SK-N-SH treated with all-trans-retinoic acid at 6 μM for 48 hours (cell line): ENCODE data around the gene ADD1.

Experiments used
- ATAC-seq: fragments of 200-7000 bp; cut with Tn5 transposase; 3 replicates; pipeline ENCODE4 v1.9.1; 2020; ENCODE audit warnings: mild to moderate bottlenecking, moderate library complexity
- ARNTL ChIP-seq: fragments of 450-650 bp; formaldehyde crosslinking; IDR thresholded peaks from 2 replicates; pipeline ENCODE4 v1.5.0; 2020; ENCODE audit warnings: low read depth, mild to moderate bottlenecking, moderate library complexity, borderline replicate concordance
- BACH2 ChIP-seq: fragments of 250-450 bp; sonication (Bioruptor Pico); IDR thresholded peaks from 2 replicates; pipeline ENCODE4 v1.9.0; 2021; ENCODE audit warnings: mild to moderate bottlenecking, borderline replicate concordance
- CREB5 ChIP-seq: fragments of 250-450 bp; sonication (Bioruptor Pico); IDR thresholded peaks from 2 replicates; pipeline ENCODE4 v1.5.1; 2020; ENCODE audit warnings: low read depth, mild to moderate bottlenecking, moderate library complexity
- CSRNP3 ChIP-seq: fragments of 250-450 bp; sonication (Bioruptor Pico); IDR thresholded peaks from 2 replicates; pipeline ENCODE4 v1.5.1; 2021; ENCODE audit warnings: mild to moderate bottlenecking, moderate library complexity
- ESRRG ChIP-seq: fragments of 250-450 bp; sonication (Bioruptor Pico); IDR thresholded peaks from 2 replicates; pipeline ENCODE4 v1.6.1; 2021; ENCODE audit warnings: mild to moderate bottlenecking
- GLIS3 ChIP-seq: fragments of 250-450 bp; sonication (Bioruptor Pico); IDR thresholded peaks from 2 replicates; pipeline ENCODE4 v1.5.0; 2020; ENCODE audit warnings: mild to moderate bottlenecking, moderate library complexity
- ISL1 ChIP-seq: fragments of 250-450 bp; sonication (Bioruptor Pico); IDR thresholded peaks from 2 replicates; pipeline ENCODE4 v2.1.2; 2022; ENCODE audit warnings: mild to moderate bottlenecking, moderate library complexity
- OSR1 ChIP-seq: fragments of 250-450 bp; sonication (Bioruptor Pico); IDR thresholded peaks from 2 replicates; pipeline ENCODE4 v1.8.0; 2022; ENCODE audit warnings: moderate library complexity, mild to moderate bottlenecking, inconsistent platforms
- PATZ1 ChIP-seq: fragments of 250-450 bp; sonication (Bioruptor Pico); IDR thresholded peaks from 2 replicates; pipeline ENCODE4 v1.8.0; 2020; ENCODE audit warnings: mild to moderate bottlenecking, moderate library complexity, borderline replicate concordance
- PPARA ChIP-seq: fragments of 250-450 bp; sonication (Bioruptor Pico); IDR thresholded peaks from 2 replicates; pipeline ENCODE4 v1.5.0; 2020; ENCODE audit warnings: mild to moderate bottlenecking, borderline replicate concordance
- RARB ChIP-seq: fragments of 250-450 bp; sonication (Bioruptor Pico); IDR thresholded peaks from 2 replicates; pipeline ENCODE4 v1.8.0; 2021; ENCODE audit warnings: mild to moderate bottlenecking, moderate library complexity
- SNAI2 ChIP-seq: fragments of 250-450 bp; sonication (Bioruptor Pico); IDR thresholded peaks from 2 replicates; pipeline ENCODE4 v1.5.0; 2020; ENCODE audit warnings: mild to moderate bottlenecking, moderate library complexity
- TCF4 ChIP-seq: fragments of 250-450 bp; sonication (Bioruptor Pico); IDR thresholded peaks from 2 replicates; pipeline ENCODE4 v1.8.0; 2021; ENCODE audit warnings: mild to moderate bottlenecking, moderate library complexity, borderline replicate concordance
- TSHZ2 ChIP-seq: fragments of 250-450 bp; sonication (Bioruptor Pico); IDR thresholded peaks from 2 replicates; pipeline ENCODE4 v1.5.0; 2020; ENCODE audit warnings: mild to moderate bottlenecking, moderate library complexity
- ZC3H10 ChIP-seq: fragments of 250-450 bp; sonication (Bioruptor Pico); IDR thresholded peaks from 2 replicates; pipeline ENCODE4 v1.5.1; 2021; ENCODE audit warnings: mild to moderate bottlenecking, moderate library complexity
- ZFP3 ChIP-seq: fragments of 250-450 bp; sonication (Bioruptor Pico); IDR thresholded peaks from 2 replicates; pipeline ENCODE4 v1.5.0; 2020; ENCODE audit warnings: mild to moderate bottlenecking, moderate library complexity
- ZFP30 ChIP-seq: fragments of 450-650 bp; formaldehyde crosslinking; IDR thresholded peaks from 2 replicates; pipeline ENCODE4 v1.5.0; 2022; ENCODE audit warnings: mild to moderate bottlenecking, moderate library complexity
- ZNF565 ChIP-seq: fragments of 450-650 bp; formaldehyde crosslinking; conservative IDR thresholded peaks from 2 replicates; pipeline ENCODE4 v1.5.0; 2020; ENCODE audit warnings: low read depth, mild to moderate bottlenecking, moderate library complexity
- ZNF70 ChIP-seq: fragments of 450-650 bp; formaldehyde crosslinking; IDR thresholded peaks from 2 replicates; pipeline ENCODE4 v1.5.0; 2020; ENCODE audit warnings: mild to moderate bottlenecking, moderate library complexity

ADD1 gene

GRCh38 chr4:2868877-2869487 is 25.3 kb downstream of the ADD1 start:
- no peak for TF ChIP-seq GLIS3 (CRISPR knock-in tag)
- TF ChIP-seq ESRRG (CRISPR knock-in tag), result no peak
- TF ChIP-seq RARB (CRISPR knock-in tag), result no peak
- no peak for ATAC-seq

GRCh38 chr4:2869659-2870058 is 26.0 kb downstream of the ADD1 start:
- no peak for TF ChIP-seq ZC3H10
- TF ChIP-seq ISL1 (CRISPR knock-in tag), result no peak
- TF ChIP-seq RARB (CRISPR knock-in tag), result no peak

GRCh38 chr4:2870082-2870481 is 26.4 kb downstream of the ADD1 start:
- ATAC-seq, result no peak
- TF ChIP-seq RARB (CRISPR knock-in tag) (no peak), ZFP3 (CRISPR knock-in tag) (no peak), ZC3H10 (no peak), TCF4 (CRISPR knock-in tag) (no peak), BACH2 (CRISPR knock-in tag) (no peak), GLIS3 (CRISPR knock-in tag) (no peak), SNAI2 (CRISPR knock-in tag) (no peak), ISL1 (CRISPR knock-in tag) (no peak), ZFP30 (CRISPR knock-in tag) (no peak), PATZ1 (CRISPR knock-in tag) (no peak), TSHZ2 (CRISPR knock-in tag) (no peak), OSR1 (no peak), ZNF565 (CRISPR knock-in tag) (no peak), CREB5 (CRISPR knock-in tag) (no peak), ARNTL (CRISPR knock-in tag) (no peak), ESRRG (CRISPR knock-in tag) (no peak)

More at GRCh38 chr4:2869659-2870058, 26.0 kb downstream of the ADD1 start:
- ATAC-seq, result no peak

- TF ChIP-seq ARNTL (CRISPR knock-in tag), result no peak
- TF ChIP-seq PATZ1 (CRISPR knock-in tag), result no peak
- no peak for TF ChIP-seq ESRRG (CRISPR knock-in tag)
- no peak for TF ChIP-seq ZC3H10
- TF ChIP-seq PPARA (CRISPR knock-in tag), result no peak
- TF ChIP-seq ZNF70 (CRISPR knock-in tag), result no peak
- no peak for TF ChIP-seq ISL1 (CRISPR knock-in tag)
- TF ChIP-seq CSRNP3 (CRISPR knock-in tag), result no peak
- no peak for ATAC-seq
Observed at GRCh38 chr4:2871466-2871865, 27.8 kb downstream of the ADD1 start.
